SK-N-SH (cell line): ENCODE measurements around the gene CREBRF. TPM values are rescaled to one million over a fixed set of nuclear protein-coding genes. Genes with fewer than 3 reads are reported as not detected.
"Not testable (repeated sequence)": the region's sequence is repeated elsewhere in the genome, so short reads cannot be mapped to it uniquely, and the experiment has no call there.

Experiments
- CTCF ChIA-PET: fragments of 300-600, 350-600 bp; formaldehyde crosslinking; extraction: SDS; loops from one replicate; lab custom pipeline; 2021; lab: Yijun Ruan, JAX
- POLR2A ChIA-PET: fragments of 350-600 bp; sonication (Branson Sonifier 250); formaldehyde crosslinking; extraction: SDS; loops from one replicate; lab custom pipeline; 2020; ENCODE audit warnings: antibody characterized with exemption, inconsistent platforms; lab: Yijun Ruan, JAX
- DNase-seq: peaks from one replicate; pipeline ENCODE4 v3.0.0; 2012
- H2AFZ ChIP-seq: fragments of 200-600 bp; sonication (generic); 2 replicates; pipeline ENCODE4 v1.8.1; 2016; ENCODE audit warnings: antibody characterized with exemption, mild to moderate bottlenecking, low read depth
- H3F3A ChIP-seq: fragments of 200-600 bp; sonication (generic); replicated peaks from 2 replicates; pipeline ENCODE3; 2016; ENCODE audit warnings: antibody characterized with exemption, mild to moderate bottlenecking; ENCODE audit not compliant: insufficient read depth
- H3K27ac ChIP-seq, 2 experiments: fragments of 200-500 bp in 1 of 2; fragments of 200-600 bp in 1 of 2; sonication (Bioruptor generic) in 1 of 2; sonication (generic), shearing (Covaris generic) in 1 of 2; 2 replicates each; pipeline versions ENCODE4 v1.5.1 to v1.6.1; 2014 to 2016; ENCODE audit warnings: low read depth in 2 of 2, inconsistent platforms in 1 of 2, low read length in 1 of 2, mild to moderate bottlenecking in 1 of 2, mixed read lengths in 1 of 2
- H3K27me3 ChIP-seq: fragments of 200-600 bp; sonication (generic), shearing (Covaris generic); 2 replicates; pipeline ENCODE4 v1.6.1; 2016; ENCODE audit warnings: mixed run types; ENCODE audit not compliant: insufficient read depth
- H3K36me3 ChIP-seq, 2 experiments: fragments of 200-500 bp in 1 of 2; fragments of 200-600 bp in 1 of 2; sonication (Bioruptor generic) in 1 of 2; sonication (generic) in 1 of 2; replicated peaks in 1 of 2; 2 replicates each; pipeline versions ENCODE3 to v1.5.1; 2014 to 2016; ENCODE audit warnings: low read length in 1 of 2, mild to moderate bottlenecking in 1 of 2; ENCODE audit not compliant: insufficient read depth in 2 of 2, control insufficient read depth in 1 of 2
- H3K4me1 ChIP-seq, 2 experiments: fragments of 200-500 bp in 1 of 2; fragments of 200-600 bp in 1 of 2; sonication (Bioruptor generic) in 1 of 2; sonication (generic), shearing (Covaris generic) in 1 of 2; 2 replicates each; pipeline versions ENCODE4 v1.5.1 to v1.6.1; 2014 to 2016; ENCODE audit warnings: low read depth in 1 of 2, low read length in 1 of 2, mixed run types in 1 of 2; ENCODE audit not compliant: insufficient read depth in 2 of 2, control insufficient read depth in 1 of 2
- H3K4me2 ChIP-seq: fragments of 200-600 bp; sonication (generic), shearing (Covaris generic); 2 replicates; pipeline ENCODE4 v1.6.1; 2017; ENCODE audit warnings: mixed run types
- H3K4me3 ChIP-seq, 2 experiments: fragments of 200-500 bp in 1 of 2; fragments of 200-600 bp in 1 of 2; sonication (Bioruptor generic) in 1 of 2; sonication (generic), shearing (Covaris generic) in 1 of 2; 2 replicates each; pipeline versions ENCODE4 v1.5.1 to v1.8.1; 2014 to 2016; ENCODE audit warnings: low read depth in 2 of 2, inconsistent platforms in 1 of 2, low read length in 1 of 2, mild to moderate bottlenecking in 1 of 2, mixed read lengths in 1 of 2, moderate library complexity in 1 of 2
- H3K79me2 ChIP-seq: fragments of 200-600 bp; sonication (generic); 2 replicates; pipeline ENCODE4 v1.8.1; 2017; ENCODE audit warnings: mild to moderate bottlenecking; ENCODE audit not compliant: insufficient read depth
- H3K9ac ChIP-seq: fragments of 200-600 bp; sonication (generic); 2 replicates; pipeline ENCODE4 v1.6.1; 2017; ENCODE audit warnings: mixed run types
- H3K9me2 ChIP-seq: fragments of 200-600 bp; sonication (generic); 2 replicates; pipeline ENCODE4 v1.6.1; 2017; ENCODE audit warnings: mixed run types
- H3K9me3 ChIP-seq: fragments of 200-600 bp; sonication (generic); 2 replicates; pipeline ENCODE4 v1.6.1; 2017; ENCODE audit warnings: mixed run types, mild to moderate bottlenecking, moderate library complexity
- H4K20me1 ChIP-seq: fragments of 200-600 bp; sonication (generic); 2 replicates; pipeline ENCODE4 v1.6.1; 2017; ENCODE audit warnings: mild to moderate bottlenecking, mixed run types; ENCODE audit not compliant: insufficient read depth
- CHD2 ChIP-seq: fragments of 150-350 bp; IDR thresholded peaks from 2 replicates; pipeline ENCODE4 v1.6.1; 2018; ENCODE audit warnings: low read length; ENCODE audit not compliant: partially characterized antibody
- ELF1 ChIP-seq: IDR thresholded peaks from 2 replicates; pipeline ENCODE4 v1.4.0; 2012
- EP300 ChIP-seq, 2 experiments: IDR thresholded peaks; 2 replicates each; pipeline versions ENCODE4 v1.4.0 to v1.6.1; 2012; ENCODE audit warnings: borderline replicate concordance in 1 of 2, low read depth in 1 of 2, low read length in 1 of 2
- FOXM1 ChIP-seq: IDR thresholded peaks from 2 replicates; pipeline ENCODE4 v1.4.0; 2012; ENCODE audit warnings: low read depth, mild to moderate bottlenecking
- IRF3 ChIP-seq: fragments of 150-350 bp; IDR thresholded peaks from 2 replicates; pipeline ENCODE4 v1.6.1; 2016; ENCODE audit warnings: mild to moderate bottlenecking, low read depth, low read length
- MEF2A ChIP-seq: IDR thresholded peaks from 2 replicates; pipeline ENCODE4 v1.4.0; 2012; ENCODE audit warnings: low read depth, borderline replicate concordance
- MXI1 ChIP-seq: IDR thresholded peaks from 2 replicates; pipeline ENCODE4 v1.6.1; 2012; ENCODE audit warnings: mild to moderate bottlenecking, low read depth, low read length, improper control_type of control experiment
- NFIC ChIP-seq: IDR thresholded peaks from 2 replicates; pipeline ENCODE4 v1.4.0; 2012; ENCODE audit warnings: borderline replicate concordance
- POLR2AphosphoS5 ChIP-seq: IDR thresholded peaks from 2 replicates; pipeline ENCODE4 v1.6.1; 2012; ENCODE audit warnings: low read depth, low read length
- RXRA ChIP-seq: IDR thresholded peaks from 2 replicates; pipeline ENCODE4 v1.4.0; 2012; ENCODE audit warnings: low read depth, mild to moderate bottlenecking, borderline replicate concordance
- TCF12 ChIP-seq: IDR thresholded peaks from 2 replicates; pipeline ENCODE4 v1.4.0; 2012
- TEAD4 ChIP-seq: IDR thresholded peaks from 2 replicates; pipeline ENCODE4 v1.4.0; 2012; ENCODE audit warnings: mild to moderate bottlenecking, borderline replicate concordance; ENCODE audit not compliant: insufficient read depth
- YY1 ChIP-seq: IDR thresholded peaks from 2 replicates; pipeline ENCODE4 v1.4.0; 2012; ENCODE audit warnings: low read depth, mild to moderate bottlenecking
- WGBS: methylation state at CpG from one replicate; pipeline ENCODE4 v1.1.6; 2017; ENCODE audit warnings: low lambda C conversion rate; 5-methylcytosine and 5-hydroxymethylcytosine counted together
- polyA plus RNA-seq, 3 experiments: library from polyadenylated mRNA; depleted of rRNA; stranded (reverse); fragments of >200 nt; gene quantifications; 2 replicates each; pipeline ENCODE4 v1.2.3, GENCODE V29; 2012

Gene CREBRF
- polyA plus RNA-seq, 1 of the 3 experiments (the other 2 are of a cell fraction) = 2.4 TPM

GRCh38 chr5:173029499-173029921 lies 26.6 kb upstream of the CREBRF start:
- H3K27ac ChIP-seq = peak overlapping the region in 1 of 2 experiments; percentile 1; a peak in 1 of 4 replicates
- H3K79me2 ChIP-seq = peaks cover 81% of the 10 kb centered on the region
- over 99% methylated on average over 5 of the region's 5 CpGs for WGBS
- peaks cover 0 to 10% of the 10 kb centered on the region in 2 experiments for H3K36me3 ChIP-seq
- H3K9me2 ChIP-seq = no peaks in the 10 kb centered on the region
- no peaks in the 10 kb centered on the region for H3K27me3 ChIP-seq
- POLR2A ChIA-PET = no interaction called here
- CTCF ChIA-PET = interaction anchor here (1.2 to 1.4 kb wide), 2 partner anchors 11 to 13 kb away, joined by 3 read pairs; no protein-coding TSS in a partner anchor
- TF ChIP-seq IRF3 (no peak), RXRA (no peak), TEAD4 (no peak), NFIC (no peak), ELF1 (no peak), FOXM1 (no peak), MXI1 (no peak), EP300 (IDR thresholded peaks at IDR 0.05; ENCODE audit: borderline replicate concordance in 1 of 2, low read depth in 1 of 2, low read length in 1 of 2) (no peak), CHD2 (no peak), POLR2AphosphoS5 (no peak), MEF2A (no peak), YY1 (no peak), TCF12 (no peak)
- H3K9me3 ChIP-seq = no peaks in the 10 kb centered on the region
- no peak overlapping the region for H2AFZ ChIP-seq
- H3F3A ChIP-seq = peaks cover 12% of the 10 kb centered on the region
- H3K4me1 ChIP-seq = peaks cover 0 to 16% of the 10 kb centered on the region in 2 experiments; a peak in 2 of 4 replicates
- H3K4me3 ChIP-seq = no peak overlapping the region
- H3K9ac ChIP-seq = no peak overlapping the region
- no peak overlapping the region for H3K4me2 ChIP-seq
- H4K20me1 ChIP-seq = peaks cover 35% of the 10 kb centered on the region
- DNase-seq = no peak

- Histone ChIP-seq H3K36me3 (peaks cover 3 to 11% of the 10 kb centered on the region in 2 experiments), H3K4me1 (peaks cover 0 to 24% of the 10 kb centered on the region in 2 experiments; a peak in 2 of 4 replicates), H3K79me2 (peaks cover 61% of the 10 kb centered on the region), H3F3A (peaks cover 23% of the 10 kb centered on the region), H4K20me1 (peaks cover 25% of the 10 kb centered on the region)
- H3K9me3 ChIP-seq, H2AFZ ChIP-seq, POLR2A ChIA-PET, H3K9me2 ChIP-seq, H3K4me3 ChIP-seq, DNase-seq, H3K27me3 ChIP-seq, H3K4me2 ChIP-seq, H3K9ac ChIP-seq, H3K27ac ChIP-seq: not testable (repeated sequence)
- CTCF ChIA-PET = interaction anchor here (0.6 kb wide), 1 partner anchor 536 kb away, joined by 3 read pairs; no protein-coding TSS in a partner anchor
- over 99% methylated on average over 3 of the region's 3 CpGs for WGBS
Measured at GRCh38 chr5:173032096-173032495, 24.1 kb upstream of the CREBRF start.
